Measurements from ENCODE around the gene DIDO1.

DIDO1 gene

GRCh38 chr20:62907384-62908317 is 18.7 kb downstream of the DIDO1 start:
- DNase-seq: peak; percentile 51

GRCh38 chr20:62906647-62907375 is 19.5 kb downstream of the DIDO1 start:
- DNase-seq: no peak

- no peak for DNase-seq
These were observed 20.1 kb downstream of the DIDO1 start for GRCh38 chr20:62906209-62906608.

- no peak for DNase-seq
These were observed 20.7 kb downstream of the DIDO1 start for GRCh38 chr20:62905536-62906117.

- DNase-seq: no peak
These were observed 23.2 kb downstream of the DIDO1 start for GRCh38 chr20:62902926-62903615.

- no peak for DNase-seq
These were observed 24.4 kb downstream of the DIDO1 start for GRCh38 chr20:62901891-62902290.

- DNase-seq: peak; percentile 32
These were observed 25.4 kb downstream of the DIDO1 start for GRCh38 chr20:62900692-62901584.

- peak; percentile 88 for DNase-seq
These were observed 26.1 kb downstream of the DIDO1 start for GRCh38 chr20:62900052-62900691.

- DNase-seq: no peak
These were observed 26.7 kb downstream of the DIDO1 start for GRCh38 chr20:62899633-62900051.

GRCh38 chr20:62898970-62899632 is 27.2 kb downstream of the DIDO1 start:
- DNase-seq: no peak

- no peak for DNase-seq
These were observed 28.0 kb downstream of the DIDO1 start for GRCh38 chr20:62898093-62898964.

GRCh38 chr20:62897666-62898065 is 28.6 kb downstream of the DIDO1 start:
- DNase-seq: no peak

- DNase-seq: no peak
These were observed 29.8 kb downstream of the DIDO1 start for GRCh38 chr20:62896526-62896925.

GRCh38 chr20:62895539-62895938 is 30.8 kb downstream of the DIDO1 start:
- DNase-seq: no peak

- no peak for DNase-seq
These were observed 32.0 kb downstream of the DIDO1 start for GRCh38 chr20:62894261-62894660.

- no peak for DNase-seq
These were observed 32.6 kb downstream of the DIDO1 start for GRCh38 chr20:62893700-62894099.

GRCh38 chr20:62892348-62893304 is 33.7 kb downstream of the DIDO1 start:
- no peak for DNase-seq

- DNase-seq: no peak
These were observed 35.2 kb downstream of the DIDO1 start for GRCh38 chr20:62891111-62891510.

GRCh38 chr20:62890444-62890843 is 35.9 kb downstream of the DIDO1 start:
- DNase-seq: no peak
